ENCODE results near the gene FKBP14.
"Not testable (repeated sequence)": the region's sequence is repeated elsewhere in the genome, so short reads cannot be mapped to it uniquely, and the experiment has no call there.

FKBP14 gene, protein sequence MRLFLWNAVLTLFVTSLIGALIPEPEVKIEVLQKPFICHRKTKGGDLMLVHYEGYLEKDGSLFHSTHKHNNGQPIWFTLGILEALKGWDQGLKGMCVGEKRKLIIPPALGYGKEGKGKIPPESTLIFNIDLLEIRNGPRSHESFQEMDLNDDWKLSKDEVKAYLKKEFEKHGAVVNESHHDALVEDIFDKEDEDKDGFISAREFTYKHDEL

DNA sequence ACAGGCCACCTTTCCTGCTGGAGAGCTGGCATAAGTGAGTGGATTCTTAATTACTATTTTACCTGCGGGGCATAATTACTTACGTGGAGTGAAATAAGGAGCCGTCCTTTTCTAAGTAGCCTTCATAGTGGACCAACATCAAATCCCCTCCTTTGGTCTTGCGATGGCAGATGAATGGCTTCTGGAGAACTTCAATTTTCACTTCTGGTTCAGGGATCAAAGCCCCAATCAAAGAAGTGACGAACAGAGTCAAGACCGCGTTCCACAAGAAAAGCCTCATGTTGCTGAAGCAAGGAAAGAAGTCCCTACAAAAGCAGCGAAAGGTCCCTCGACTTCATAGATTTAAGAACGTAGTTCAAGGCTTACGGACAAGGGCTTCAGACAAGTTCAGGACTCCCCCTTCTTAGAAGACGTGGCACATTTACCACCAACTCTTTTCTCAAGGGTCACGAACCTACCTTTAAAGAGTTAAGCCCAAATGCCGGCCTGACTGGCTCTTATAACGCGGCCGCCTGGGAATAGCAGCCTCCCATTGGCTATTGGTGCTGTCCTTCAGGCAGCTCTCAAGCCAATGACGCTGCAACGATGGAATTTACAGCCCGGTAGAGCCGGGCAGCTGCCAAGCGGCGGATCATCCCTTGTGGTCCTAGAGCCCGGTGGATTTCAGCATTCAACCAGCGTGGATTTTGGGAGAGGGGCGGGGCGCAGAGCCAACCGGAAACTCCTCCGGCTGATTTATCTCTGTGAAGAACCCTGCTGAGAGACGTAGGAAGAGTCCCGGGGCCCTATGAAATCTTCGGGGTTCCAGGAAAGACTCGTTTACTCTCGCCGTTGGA lies at the start of gene FKBP14:
Gene FKBP14, minus strand, starts transcription at position 474 of the 836 bp plus-strand sequence. Its CDS starts 194 bp downstream, at position 280.
- peak; percentile 99 for DNase-seq (ENCODE audit: low read depth)

DNA sequence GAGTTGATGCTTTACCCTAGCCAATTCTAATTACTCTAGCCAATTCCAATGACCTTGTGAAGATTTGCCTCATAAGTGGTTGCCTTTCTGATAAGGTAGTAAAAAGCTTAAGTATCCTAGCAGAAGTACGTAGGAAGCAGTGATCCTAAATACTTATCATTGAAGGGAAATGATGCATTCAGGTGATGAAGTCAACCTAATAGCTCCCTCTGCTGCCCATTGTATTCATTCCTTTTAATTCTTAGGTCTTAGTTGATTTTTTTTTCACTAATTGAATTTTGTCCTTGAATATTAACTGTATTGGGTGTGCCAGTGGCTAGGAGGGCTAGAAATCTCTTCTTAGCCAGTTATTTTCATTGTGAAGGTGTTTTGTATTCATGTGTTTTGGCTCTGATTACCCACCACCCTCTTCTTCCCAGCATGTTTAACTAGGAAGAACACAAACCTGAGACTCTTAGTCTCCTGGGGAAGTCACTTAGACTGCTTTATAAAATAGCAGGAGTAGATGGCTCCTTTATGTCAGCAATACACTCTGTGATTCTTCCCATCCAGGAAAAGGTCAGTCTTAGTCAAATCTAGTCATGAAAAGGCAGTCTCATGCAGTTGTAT lies 48.0 kb upstream of the FKBP14 start:
- DNase-seq (ENCODE audit: low read depth) = peak; percentile 23

DNA sequence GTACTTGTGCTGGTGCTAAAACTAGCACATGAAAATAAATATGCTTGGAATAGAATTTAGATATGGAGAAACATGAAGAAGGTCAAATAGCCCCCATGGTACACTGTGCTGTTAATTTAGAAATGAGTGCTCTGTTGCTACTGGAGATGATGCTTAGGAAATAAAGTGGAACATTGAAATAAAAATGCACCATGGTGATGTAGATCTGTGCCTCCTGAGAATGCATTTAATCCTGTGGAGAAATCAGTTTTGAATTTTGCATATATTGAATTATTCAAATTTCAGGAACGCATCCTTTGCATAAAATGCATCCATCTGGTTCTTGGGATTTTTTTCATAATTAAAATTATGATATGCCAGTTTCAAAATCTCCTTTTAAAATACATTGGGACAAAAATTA lies 46.2 kb upstream of the FKBP14 start:
- DNase-seq (ENCODE audit: low read depth) = no peak

DNA sequence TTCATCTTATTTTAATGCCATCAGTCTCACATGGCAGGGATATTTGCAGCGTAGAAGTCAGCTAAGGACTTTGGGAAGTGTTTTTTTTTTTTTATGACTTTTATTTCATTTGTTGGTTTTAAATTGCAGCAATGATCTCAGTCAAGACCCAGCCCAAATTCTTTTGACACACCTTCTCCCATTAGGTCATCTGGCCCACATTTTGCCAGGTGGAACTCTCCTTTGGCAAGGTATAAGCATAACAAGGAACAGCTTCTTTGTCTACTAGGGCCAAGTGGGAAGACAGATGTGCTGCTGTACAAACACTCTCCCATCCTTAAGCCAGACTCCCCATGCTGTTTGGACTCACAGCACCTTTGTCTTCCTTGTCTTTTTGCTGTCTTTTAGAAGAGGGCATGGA lies 43.5 kb upstream of the FKBP14 start:
- DNase-seq (ENCODE audit: low read depth) = no peak

DNA sequence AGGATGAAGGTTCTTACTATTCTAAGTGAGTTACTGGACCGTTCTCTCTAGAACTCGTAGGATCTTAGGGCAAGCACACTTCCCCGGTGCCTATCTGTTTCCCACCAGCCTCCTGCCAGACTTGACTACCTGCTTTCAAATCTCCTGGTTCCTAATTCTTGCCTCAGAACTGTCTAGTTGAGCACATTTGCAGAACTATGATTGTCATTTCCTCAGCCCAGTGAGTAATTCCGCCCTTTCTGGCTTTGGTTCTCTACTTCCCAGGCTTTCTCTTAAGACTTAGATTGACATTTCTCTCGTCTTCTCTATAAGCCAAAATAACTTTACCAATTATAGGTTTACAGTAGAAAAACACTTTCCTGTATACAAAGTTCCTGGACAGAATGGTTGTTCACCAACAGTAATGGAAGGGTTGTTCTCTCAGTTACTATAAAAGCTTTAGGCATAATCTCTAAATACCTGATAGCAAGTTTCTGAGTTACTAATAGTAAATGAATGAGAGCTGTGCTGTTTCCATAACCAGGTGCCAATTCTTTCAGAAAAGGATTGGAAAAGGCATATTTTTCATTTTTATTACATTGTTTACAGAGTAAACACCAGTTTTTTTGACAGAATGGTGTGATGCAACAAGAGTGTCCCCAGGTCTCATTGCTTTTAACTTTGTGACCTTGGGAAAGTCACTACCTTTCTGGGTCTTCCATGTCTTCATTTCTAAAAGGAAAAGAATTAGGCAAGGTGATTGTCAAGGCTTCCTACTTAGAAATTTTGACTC lies 42.8 kb upstream of the FKBP14 start:
- no peak for DNase-seq (ENCODE audit: low read depth)

DNA sequence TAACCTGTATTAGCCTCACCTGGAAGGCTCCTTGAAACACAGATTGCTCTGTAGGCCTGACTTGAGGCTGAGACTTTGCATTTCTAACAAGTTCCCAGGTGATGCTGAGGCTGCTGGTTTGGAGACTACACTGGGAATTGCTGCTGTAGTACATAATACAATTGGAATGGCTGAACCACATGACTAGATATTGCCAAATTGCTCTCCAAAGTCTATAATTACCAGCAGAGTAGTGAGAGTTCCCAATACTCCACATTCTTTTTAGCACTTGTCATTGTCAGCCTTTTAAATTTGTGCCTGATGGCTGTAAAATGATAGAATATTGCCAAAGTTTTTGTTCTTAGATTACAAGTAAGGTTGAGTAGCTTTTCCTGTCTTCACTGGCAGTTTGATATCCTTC lies 41.6 kb upstream of the FKBP14 start:
- DNase-seq (ENCODE audit: low read depth) = peak; percentile 75

DNA sequence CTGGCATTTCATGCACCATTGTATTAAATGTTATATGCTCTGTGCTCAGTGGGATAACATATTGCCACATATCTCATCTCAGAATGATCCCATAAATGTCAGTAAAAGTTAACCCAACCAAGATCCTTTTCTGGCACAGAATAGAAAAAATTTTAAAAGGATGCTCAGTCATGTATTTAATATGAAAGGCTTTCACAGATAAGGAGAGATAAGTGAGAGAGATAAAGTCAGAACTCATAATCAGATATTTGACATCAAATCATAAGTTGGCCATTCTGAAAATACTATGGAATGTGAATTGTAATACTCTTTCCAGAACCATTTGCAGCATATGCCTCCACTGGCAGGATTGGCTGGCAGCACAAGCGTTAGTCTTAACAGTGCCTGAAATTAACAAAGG lies 40.2 kb upstream of the FKBP14 start:
- no peak for DNase-seq (ENCODE audit: low read depth)

DNA sequence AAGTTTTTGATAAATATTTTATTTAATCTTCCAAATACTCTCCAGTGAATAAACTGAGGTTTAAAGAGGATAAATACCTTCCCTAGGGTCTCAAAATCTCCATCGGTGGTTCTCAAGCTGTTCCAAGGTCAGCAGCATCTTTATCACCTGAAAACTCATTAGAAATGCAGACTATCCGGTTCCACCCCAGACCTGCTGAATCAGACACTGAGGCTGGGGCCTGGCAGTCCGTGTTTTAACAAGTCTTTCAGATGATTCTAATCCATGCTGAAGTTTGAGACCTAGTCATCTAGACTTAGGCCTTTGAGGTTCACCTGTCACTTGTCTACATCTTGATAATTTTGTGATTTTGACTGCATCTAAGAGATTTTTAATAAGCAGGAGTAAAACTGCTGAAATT lies 39.2 kb upstream of the FKBP14 start:
- no peak for DNase-seq (ENCODE audit: low read depth)

DNA sequence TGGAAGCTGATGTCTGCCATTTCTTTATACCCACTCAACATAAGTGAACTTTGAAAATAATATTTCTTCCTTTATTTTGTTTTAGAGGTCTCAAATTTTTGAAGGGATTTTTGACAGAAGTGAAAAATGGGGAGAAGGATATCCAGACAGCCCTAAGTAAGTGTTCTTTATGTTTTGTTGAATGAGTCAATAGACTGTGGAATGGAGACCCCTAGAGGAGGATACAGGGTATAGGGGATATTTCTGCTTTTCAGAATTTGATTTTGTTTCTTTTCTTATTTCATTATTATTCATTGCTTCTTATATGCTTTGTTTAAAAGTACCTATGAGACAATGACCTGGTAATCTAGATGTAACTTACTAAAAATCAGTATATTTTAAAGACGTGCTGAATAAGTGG lies 36.1 kb upstream of the FKBP14 start:
- no peak for DNase-seq (ENCODE audit: low read depth)

DNA sequence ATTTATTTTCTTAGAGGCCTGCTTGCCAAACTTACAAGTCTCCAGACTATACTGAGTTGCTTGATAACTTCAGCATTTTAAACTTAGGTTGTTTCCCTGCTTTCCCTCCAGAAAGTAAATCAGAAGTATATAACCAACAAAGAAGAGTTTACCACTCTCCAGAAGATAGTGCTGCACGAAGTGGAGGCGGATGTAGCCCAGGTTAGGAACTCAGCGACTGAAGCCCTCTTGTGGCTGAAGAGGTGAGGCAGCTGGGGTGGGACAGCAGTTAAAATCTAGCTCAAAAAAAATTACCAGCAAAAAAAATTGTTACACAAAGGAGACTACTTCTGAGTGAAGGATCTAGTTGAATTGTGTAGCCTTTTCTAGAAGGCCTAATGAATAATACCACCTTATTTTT lies 35.3 kb upstream of the FKBP14 start:
- not testable (repeated sequence) for DNase-seq (ENCODE audit: low read depth)

DNA sequence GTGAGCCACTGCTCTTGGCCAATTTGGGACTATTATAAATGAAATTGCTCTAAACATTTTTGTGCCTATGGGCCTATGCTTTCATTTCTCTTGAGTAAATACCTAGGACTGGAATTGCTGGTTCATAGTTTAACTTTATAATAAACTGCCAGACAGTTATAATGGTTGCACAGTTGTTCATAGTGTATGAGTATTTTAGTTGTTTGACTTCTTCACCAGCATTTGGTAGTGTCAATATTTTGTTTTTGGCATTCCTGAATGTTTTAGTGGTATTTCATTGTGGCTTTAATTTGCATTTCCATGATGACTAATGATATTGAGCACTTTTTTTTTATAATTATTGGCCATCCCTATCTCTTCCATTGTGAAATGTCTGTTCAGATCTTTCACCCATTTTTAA lies 31.2 kb upstream of the FKBP14 start:
- DNase-seq (ENCODE audit: low read depth) = no peak

DNA sequence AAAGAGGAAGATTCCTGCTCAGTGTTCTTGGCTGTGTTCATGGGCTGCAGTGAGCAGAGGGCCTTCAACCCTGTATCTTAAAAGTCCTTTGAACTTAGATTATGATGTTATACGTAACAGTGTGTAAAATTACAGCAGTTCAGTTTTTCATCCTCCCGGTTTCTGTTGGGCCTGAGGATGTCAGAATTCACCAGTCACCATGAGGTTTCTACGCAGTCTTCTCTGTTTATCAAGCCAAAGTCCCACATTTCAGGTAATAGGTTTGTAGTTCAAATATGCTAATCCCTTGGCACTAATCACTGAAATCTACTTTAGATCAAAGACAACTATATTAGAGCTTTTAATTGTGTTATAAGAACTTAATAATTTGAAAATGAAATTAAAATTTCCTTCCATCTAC lies 26.6 kb upstream of the FKBP14 start:
- no peak for DNase-seq (ENCODE audit: low read depth)

DNA sequence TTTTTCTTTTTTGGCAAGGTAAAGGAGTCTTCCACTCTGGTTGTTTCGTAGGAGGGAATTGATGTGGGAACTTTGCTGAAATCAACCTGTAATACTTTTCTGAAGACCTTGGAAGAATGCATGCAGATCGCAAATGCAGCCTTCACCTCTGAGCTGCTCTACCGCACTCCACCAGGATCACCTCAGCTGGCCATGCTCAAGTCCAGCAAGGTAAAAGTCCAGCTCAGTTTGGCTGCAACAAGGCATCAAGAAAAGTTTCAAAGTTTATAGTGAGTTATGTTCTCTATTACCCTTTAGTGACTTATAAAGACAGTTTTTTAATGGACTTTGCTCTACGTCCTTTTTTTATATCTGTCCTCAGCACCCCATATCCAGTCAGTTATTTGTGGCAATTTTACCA lies 22.7 kb upstream of the FKBP14 start:
- no peak for DNase-seq (ENCODE audit: low read depth)

DNA sequence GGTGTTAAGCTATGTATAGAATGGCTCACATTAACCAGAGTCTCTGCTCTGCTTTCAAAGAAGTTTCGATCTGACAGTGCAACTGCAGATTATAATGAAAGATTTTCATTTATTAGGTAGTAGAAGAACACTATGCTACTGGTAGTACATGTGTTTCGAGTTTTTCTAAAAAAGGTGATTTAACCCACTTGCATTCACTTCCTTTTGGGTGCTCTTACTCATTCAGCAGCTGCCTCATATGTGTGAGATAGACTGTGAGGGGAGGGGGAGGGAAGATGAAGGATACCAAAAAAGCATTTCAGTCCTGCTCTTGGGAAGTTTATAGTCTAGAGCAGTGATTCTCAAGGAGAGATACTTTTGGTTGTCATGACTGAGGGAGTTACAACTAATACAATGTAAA lies 22.1 kb upstream of the FKBP14 start:
- no peak for DNase-seq (ENCODE audit: low read depth)

DNA sequence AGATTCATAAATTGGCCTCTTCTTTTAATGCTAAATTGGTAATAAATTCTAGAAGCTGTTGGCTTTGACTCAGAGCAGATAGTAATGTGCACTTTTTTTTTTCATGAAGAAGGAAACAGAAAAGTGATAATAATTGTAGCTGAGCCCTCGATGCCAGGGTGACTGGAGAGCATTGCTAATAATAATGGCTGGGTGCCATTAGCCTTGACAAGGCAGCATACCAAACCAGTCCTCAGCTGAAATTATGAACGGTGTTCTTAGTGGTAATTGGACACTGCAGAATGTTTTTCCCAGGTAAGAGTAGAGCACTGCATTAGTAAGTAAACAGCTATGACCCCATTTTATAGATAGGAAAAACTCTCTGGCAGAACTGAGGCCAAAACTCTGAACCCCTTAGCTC lies 20.6 kb upstream of the FKBP14 start:
- DNase-seq (ENCODE audit: low read depth) = no peak

DNA sequence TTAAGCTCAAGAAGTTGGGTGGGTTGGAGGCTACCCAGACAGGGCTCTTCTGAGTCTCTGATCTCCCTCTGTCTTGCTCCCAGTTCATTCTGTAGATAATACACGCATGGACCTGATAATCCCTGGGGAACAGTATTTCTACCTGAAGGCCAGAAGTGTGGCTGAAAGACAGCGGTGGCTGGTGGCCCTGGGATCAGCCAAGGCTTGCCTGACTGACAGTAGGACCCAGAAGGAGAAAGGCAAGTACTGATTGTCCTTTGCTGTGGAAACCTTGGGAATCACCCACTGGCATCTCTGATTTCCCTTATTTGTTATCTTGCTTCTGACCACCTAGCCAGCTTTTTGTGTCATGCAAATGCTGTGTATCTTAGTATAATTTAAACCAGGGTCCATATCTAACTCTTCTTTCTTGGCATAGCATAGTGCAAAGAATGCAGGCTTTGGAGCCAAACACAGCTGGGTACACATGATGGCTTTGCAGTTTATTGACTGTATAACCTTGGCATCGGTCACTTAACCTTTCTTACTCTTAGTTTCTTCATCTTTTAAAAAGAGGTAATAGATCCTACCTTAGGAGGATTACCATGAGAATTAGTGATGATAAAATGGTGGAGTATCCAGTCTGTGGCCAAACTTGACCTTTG lies 19.7 kb upstream of the FKBP14 start:
- no peak for DNase-seq (ENCODE audit: low read depth)

DNA sequence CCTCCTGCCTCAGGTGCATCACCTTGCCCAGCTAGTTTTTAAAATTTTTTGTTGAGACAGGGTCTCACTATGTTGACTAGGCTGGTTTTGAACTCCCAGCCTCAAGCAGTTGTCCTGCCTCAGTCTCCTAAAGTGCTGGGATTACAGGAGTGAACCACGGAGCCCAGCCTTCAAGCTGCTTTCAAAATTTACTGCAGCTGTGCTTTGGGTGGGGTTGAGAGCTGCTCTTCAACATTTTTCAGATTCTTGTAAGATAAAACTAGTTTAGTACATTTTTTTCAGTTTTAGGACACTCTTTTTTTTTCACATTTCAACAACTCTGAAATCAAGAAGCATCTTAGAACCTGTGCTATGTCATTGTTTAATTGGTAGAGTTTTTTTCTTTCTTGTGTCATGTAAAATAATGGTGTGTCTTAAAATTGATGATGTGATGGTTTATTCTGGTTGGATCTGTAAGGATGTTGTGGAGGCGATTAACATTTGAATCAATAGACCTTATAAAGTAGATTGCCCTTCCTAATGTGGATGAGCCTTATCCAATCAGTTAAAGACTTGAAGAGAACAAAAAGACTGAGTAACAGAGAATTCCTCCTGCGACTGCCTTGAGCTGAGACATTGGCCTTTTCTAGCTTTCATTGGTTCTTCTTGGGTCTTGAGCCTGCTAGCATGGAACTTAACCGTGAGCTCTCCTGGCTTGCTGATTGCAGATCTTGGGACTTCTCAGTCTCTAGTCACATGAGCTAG lies 15.2 kb upstream of the FKBP14 start:
- no peak for DNase-seq (ENCODE audit: low read depth)

DNA sequence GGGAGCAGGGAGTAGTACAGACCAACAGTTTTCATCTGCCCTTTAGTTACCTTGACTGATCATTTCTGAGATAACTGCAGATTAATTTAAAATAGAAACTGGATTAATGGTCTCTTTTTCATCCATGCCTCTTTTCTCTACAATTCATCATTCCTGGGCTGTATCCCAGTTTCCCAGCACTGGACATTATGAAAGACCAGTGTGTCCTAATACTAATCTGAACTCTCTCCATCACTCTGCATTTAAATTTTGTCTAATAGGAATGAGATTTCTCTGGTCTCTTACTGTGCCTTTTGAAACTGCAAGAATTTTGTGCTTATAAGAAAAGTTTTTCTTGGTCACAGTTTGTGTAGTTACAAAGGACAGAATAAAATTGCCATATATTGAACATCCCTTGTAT lies 14.4 kb upstream of the FKBP14 start:
- DNase-seq (ENCODE audit: low read depth) = no peak

DNA sequence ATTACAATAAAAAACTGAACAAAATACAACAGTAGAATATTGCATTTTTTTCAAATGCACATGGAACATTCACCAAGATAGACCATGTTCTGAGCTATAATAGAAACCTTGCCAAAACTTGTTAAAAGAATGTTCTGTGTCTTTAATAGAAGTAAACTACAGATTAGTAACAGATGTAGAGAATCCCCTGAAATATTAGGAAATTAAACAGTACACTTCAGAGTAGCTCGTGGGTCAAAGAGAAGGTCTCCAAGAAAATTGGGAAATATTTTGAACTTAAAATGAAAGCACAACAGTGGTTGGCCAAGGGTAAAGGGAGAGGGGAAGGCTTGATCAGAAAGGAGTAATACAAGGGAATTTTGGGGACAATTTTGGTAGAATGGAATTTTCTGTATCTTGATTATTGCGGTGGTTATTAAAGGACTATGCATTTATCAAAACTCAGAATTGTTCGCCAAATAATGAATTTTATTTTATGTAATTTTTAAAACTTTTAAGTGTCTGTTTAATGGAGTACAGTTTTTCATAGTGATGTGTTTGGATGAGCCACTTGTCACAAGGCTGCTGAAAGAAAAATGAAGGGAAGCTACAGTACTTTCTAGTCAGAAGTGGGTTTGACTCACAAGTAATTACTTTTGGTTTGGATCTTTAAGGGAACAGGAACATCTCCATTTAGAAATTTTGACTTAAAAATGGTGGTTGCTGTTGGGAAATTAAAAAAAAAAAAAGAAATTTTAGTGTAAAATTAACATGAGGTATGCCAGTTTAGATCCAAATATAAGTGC lies 11.9 kb upstream of the FKBP14 start:
- DNase-seq (ENCODE audit: low read depth) = no peak

DNA sequence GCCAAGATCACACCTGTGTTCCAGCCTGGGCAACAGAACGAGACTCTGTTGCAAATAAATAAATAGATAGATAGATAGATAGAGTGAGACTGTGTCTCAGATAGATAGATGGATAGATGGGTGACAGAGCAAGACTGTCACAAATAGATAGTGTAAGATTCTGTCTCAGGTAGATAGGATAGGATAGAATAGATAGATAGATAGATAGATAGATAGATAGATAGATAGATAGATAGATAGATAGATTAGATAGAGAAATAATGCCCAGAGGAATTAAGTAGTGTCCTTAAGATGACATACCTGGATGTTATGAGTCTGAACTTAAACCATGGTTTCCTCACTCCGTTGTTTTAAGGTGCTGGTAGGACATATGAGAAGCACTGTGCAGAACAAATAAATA lies 9.7 kb upstream of the FKBP14 start:
- DNase-seq (ENCODE audit: low read depth) = no peak

DNA sequence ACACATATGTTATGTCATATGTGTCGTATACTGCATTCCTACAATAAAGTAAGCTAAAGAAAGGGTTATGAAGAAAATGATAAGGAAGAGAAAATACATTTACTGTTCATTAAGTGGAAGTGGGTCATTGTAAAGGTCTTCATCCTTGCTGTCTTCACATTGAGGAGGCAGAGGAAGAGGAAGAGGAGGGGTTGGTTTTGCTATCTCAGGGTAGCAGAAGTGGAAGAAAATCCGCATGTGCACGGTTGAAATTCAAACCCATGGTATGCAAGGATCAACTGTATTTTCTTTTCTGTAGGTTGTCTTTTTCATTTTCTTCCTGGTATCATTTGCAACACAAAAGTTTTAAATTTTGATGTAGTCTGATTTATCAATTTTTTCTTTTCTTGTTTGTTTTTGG lies 8.0 kb upstream of the FKBP14 start:
- DNase-seq (ENCODE audit: low read depth) = no peak
